Fibroblast of lung (primary cell): ENCODE measurements around the gene ELOVL5.

ENCODE experiments used
- CTCF ChIP-seq, 2 donors: IDR thresholded peaks in 1 of 2; conservative IDR thresholded peaks in 1 of 2; 1 replicate in 1 of 2; 2 replicates in 1 of 2; pipeline ENCODE4 v1.5.1; 2011 to 2012; ENCODE audit warnings: low read length in 2 of 2, control low read depth in 1 of 2, inconsistent platforms in 1 of 2, low read depth in 1 of 2, mild to moderate bottlenecking in 1 of 2
- EZH2 ChIP-seq: IDR thresholded peaks from 2 replicates; pipeline ENCODE4 v1.5.1; 2012; ENCODE audit warnings: low read length, control low read depth, mild to moderate bottlenecking; ENCODE audit errors: missing control alignments

DNA sequence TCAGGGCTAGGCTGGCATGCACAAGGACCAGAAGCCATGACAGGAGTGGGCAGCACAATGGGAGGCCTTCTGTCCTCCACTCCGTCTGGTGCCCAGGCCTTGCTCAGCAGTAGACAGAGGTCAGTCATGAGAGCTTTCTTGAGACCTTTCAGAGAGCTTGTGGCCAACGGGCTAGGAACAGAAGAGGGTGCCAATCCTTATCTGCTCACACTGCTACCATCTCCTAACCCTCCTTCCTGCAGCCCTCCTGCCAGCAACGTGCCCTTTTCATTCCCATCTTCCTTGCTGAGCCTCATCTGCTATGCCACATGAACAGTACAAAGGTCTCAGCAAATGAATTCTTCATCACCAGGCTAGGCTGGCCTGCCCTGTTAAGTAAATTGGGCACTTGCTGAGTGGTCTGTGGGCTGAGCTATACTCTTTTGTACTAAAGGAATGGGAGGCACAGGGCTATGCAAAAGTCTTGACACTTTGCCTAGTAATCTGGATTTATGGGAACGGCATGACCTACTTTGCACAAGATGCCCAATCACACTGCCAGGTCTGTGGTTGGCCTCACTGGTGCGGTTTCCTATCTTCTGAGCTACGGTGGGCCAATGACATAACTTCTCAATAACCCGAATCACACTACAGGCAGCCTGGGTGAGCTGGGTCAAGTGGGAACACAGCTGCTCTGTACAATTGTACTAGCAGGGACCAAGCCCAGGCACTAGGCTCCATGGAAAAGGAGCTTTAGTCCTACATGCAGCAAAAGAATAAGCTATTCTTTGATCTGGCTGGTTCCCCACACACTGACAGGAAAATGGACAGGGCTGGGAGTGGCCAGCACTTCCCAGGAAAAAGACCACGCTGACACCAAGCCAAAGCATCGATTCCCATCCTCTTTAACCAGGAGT lies 47.8 kb downstream of the ELOVL5 start:
- TF ChIP-seq CTCF (conservative IDR thresholded peaks at IDR 0.05 in 1 of 2, IDR thresholded peaks at IDR 0.05 in 1 of 2; ENCODE audit: low read depth in 1 of 2, low read length in 2 of 2) (no peak), EZH2 (no peak)
